ENCODE measurements around the gene SMYD3. TPM values are rescaled to one million over a fixed set of nuclear protein-coding genes. Genes with fewer than 3 reads are reported as not detected.

Gene SMYD3
- total RNA-seq, 1 donor from 2014 or later, result 22.3 TPM

DNA sequence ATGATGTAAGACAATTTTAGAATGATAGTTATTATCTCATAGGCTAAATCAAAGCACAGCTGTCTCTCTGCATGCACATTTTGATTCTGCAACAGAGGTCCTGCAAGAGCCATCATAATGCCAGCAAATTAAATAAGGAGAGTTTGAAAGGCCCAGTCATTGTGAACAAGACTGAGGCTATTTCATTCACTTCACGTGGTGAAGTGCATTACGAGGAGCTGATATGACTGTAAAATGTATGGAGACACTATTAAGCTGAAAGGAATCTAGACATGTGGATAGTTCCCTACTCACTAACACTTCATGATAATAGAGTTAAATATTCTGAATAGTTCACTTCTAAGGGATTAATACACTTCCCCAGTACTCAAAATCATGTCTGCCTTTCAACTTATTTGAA is 299.0 kb downstream of the SMYD3 start:
- TF ChIP-seq POLR2A (IDR thresholded peaks at IDR 0.05) (no peak), CTCF (IDR thresholded peaks at IDR 0.05) (no peak), POLR2AphosphoS5 (IDR thresholded peaks at IDR 0.05; ENCODE audit: insufficient read depth in 1 of 2, low read depth in 1 of 2) (no peak)

DNA sequence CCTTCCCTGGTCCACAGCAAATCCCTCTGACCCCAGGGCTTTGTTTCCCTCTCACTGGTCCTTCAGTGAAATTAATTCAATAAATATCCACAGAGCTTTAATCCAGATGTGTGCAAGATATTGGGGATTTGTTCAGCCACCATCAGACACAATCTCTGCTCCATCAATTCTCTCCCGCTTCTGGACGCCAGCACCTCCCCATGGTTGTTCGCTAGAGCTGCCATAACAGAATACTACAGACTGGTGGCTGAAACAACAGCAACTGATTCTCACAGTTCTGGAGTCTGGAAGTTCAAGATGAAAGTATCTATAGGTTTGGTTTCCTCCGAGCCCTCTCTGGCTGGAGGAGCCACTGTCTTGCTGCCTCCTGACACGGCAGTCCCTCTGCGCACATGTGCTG is 303.9 kb downstream of the SMYD3 start:
- Histone ChIP-seq H3K27me3 (no peaks in the 10 kb centered on the region), H3K27ac (no peak overlapping the region), H3K36me3 (no peaks in the 10 kb centered on the region), H3K4me1 (peaks cover 7% of the 10 kb centered on the region), H3K4me3 (no peak overlapping the region), H3K9me3 (no peaks in the 10 kb centered on the region)
- TF ChIP-seq POLR2AphosphoS5 (IDR thresholded peaks at IDR 0.05; ENCODE audit: insufficient read depth in 1 of 2, low read depth in 1 of 2) (no peak), CTCF (IDR thresholded peaks at IDR 0.05) (no peak), POLR2A (IDR thresholded peaks at IDR 0.05) (no peak)
- intact Hi-C loops (cut with DNase I), result no loop called here
- no peak for DNase-seq (ENCODE audit: extremely low spot score in 2 of 2)

More for the DNA sequence above, 299.0 kb downstream of the SMYD3 start:
- no peak overlapping the region for H3K27ac ChIP-seq
- DNase-seq (ENCODE audit: extremely low spot score in 2 of 2), result no peak
- H3K27me3 ChIP-seq, result no peaks in the 10 kb centered on the region
- H3K9me3 ChIP-seq, result no peaks in the 10 kb centered on the region
- no peaks in the 10 kb centered on the region for H3K4me1 ChIP-seq
- no peak overlapping the region for H3K4me3 ChIP-seq
- intact Hi-C loops (cut with DNase I), result no loop called here
- no peaks in the 10 kb centered on the region for H3K36me3 ChIP-seq

GRCh38 chr1:246200738-246201137 is 306.3 kb downstream of the SMYD3 start:
- Histone ChIP-seq H3K4me1 (peaks cover 7% of the 10 kb centered on the region), H3K4me3 (no peak overlapping the region), H3K27ac (no peak overlapping the region), H3K9me3 (no peaks in the 10 kb centered on the region), H3K27me3 (no peaks in the 10 kb centered on the region), H3K36me3 (no peaks in the 10 kb centered on the region)
- TF ChIP-seq POLR2A (IDR thresholded peaks at IDR 0.05) (no peak), CTCF (IDR thresholded peaks at IDR 0.05) (no peak), POLR2AphosphoS5 (IDR thresholded peaks at IDR 0.05; ENCODE audit: insufficient read depth in 1 of 2, low read depth in 1 of 2) (no peak)
- intact Hi-C loops (cut with DNase I), result no loop called here
- no peak for DNase-seq (ENCODE audit: extremely low spot score in 2 of 2)

GRCh38 chr1:246200225-246200624 is 306.9 kb downstream of the SMYD3 start:
- no peak for TF ChIP-seq POLR2AphosphoS5 (IDR thresholded peaks at IDR 0.05; ENCODE audit: insufficient read depth in 1 of 2, low read depth in 1 of 2)
- TF ChIP-seq POLR2A (IDR thresholded peaks at IDR 0.05), result no peak
- no peak for TF ChIP-seq CTCF (IDR thresholded peaks at IDR 0.05)
- intact Hi-C loops (cut with DNase I), result no loop called here

DNA sequence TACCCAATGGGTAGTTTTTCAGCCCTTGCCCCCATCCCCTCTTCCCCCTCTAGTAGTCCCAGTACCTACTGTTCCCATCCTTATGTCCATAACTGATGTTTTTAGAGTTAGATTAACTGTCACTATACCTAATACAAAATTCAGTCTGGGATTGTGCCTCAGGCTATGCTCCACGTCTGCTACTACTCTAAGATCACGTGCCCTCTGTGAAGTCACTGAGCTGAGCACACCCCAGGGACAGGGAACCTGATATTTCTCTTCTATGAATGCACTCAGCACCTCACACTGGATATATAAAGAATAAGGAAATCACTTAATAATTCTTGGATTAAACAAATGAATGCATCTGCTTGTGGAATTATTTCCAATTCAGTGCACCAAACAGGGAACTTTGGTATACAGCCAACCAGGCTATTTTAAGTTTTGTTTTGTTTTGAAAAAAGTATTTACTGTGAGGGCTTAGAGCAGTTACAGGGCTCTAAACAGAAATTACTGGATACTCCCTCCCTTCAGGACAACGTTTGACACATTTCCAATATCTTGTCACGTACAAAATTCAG is 307.9 kb downstream of the SMYD3 start:
- H3K4me3 ChIP-seq, result no peak overlapping the region
- no peaks in the 10 kb centered on the region for H3K27me3 ChIP-seq
- DNase-seq (ENCODE audit: extremely low spot score in 2 of 2), result no peak
- H3K36me3 ChIP-seq, result no peaks in the 10 kb centered on the region
- no peak for TF ChIP-seq POLR2A (IDR thresholded peaks at IDR 0.05)
- TF ChIP-seq CTCF (IDR thresholded peaks at IDR 0.05), result no peak
- no peak for TF ChIP-seq POLR2AphosphoS5 (IDR thresholded peaks at IDR 0.05; ENCODE audit: insufficient read depth in 1 of 2, low read depth in 1 of 2)
- no peak overlapping the region for H3K27ac ChIP-seq
- no peaks in the 10 kb centered on the region for H3K9me3 ChIP-seq
- peaks cover 7% of the 10 kb centered on the region for H3K4me1 ChIP-seq
- intact Hi-C loops (cut with DNase I), result no loop called here

More at GRCh38 chr1:246200225-246200624, 306.9 kb downstream of the SMYD3 start:
- H3K27ac ChIP-seq, result no peak overlapping the region
- no peak overlapping the region for H3K4me3 ChIP-seq
- no peak for DNase-seq (ENCODE audit: extremely low spot score in 2 of 2)
- no peaks in the 10 kb centered on the region for H3K9me3 ChIP-seq
- no peaks in the 10 kb centered on the region for H3K27me3 ChIP-seq
- H3K4me1 ChIP-seq, result peaks cover 7% of the 10 kb centered on the region
- no peaks in the 10 kb centered on the region for H3K36me3 ChIP-seq
